SH-SY5Y (cell line): ENCODE measurements around the gene TNIP1.

Experiments used
- GATA2 ChIP-seq: IDR thresholded peaks from 2 replicates; pipeline ENCODE4 v1.6.1; 2011; ENCODE audit warnings: mild to moderate bottlenecking, low read depth, low read length
- GATA3 ChIP-seq: IDR thresholded peaks from 2 replicates; pipeline ENCODE4 v1.6.1; 2011; ENCODE audit warnings: low read depth, mild to moderate bottlenecking, low read length, moderate library complexity

TNIP1 gene

GRCh38 chr5:151095341-151096000 lies 14.6 kb upstream of the TNIP1 start:
- TF ChIP-seq GATA2 (no peak), GATA3 (no peak)

- no peak for TF ChIP-seq GATA3
- no peak for TF ChIP-seq GATA2
These were observed 14.0 kb upstream of the TNIP1 start for GRCh38 chr5:151094852-151095245.

GRCh38 chr5:151094030-151094851 lies 13.4 kb upstream of the TNIP1 start:
- TF ChIP-seq GATA3 (no peak), GATA2 (no peak)

- TF ChIP-seq GATA2 (no peak), GATA3 (no peak)
These were observed 12.6 kb upstream of the TNIP1 start for GRCh38 chr5:151093476-151093889.

GRCh38 chr5:151092762-151093161 lies 11.9 kb upstream of the TNIP1 start:
- TF ChIP-seq GATA2 (no peak), GATA3 (no peak)

GRCh38 chr5:151089726-151090125 lies 8.9 kb upstream of the TNIP1 start:
- TF ChIP-seq GATA3 (no peak), GATA2 (no peak)

- TF ChIP-seq GATA2 (no peak), GATA3 (no peak)
These were observed 8.2 kb upstream of the TNIP1 start for GRCh38 chr5:151088986-151089385.

GRCh38 chr5:151087486-151087885 lies 6.7 kb upstream of the TNIP1 start:
- no peak for TF ChIP-seq GATA2
- no peak for TF ChIP-seq GATA3

- TF ChIP-seq GATA2: no peak
- TF ChIP-seq GATA3: no peak
These were observed 6.1 kb upstream of the TNIP1 start for GRCh38 chr5:151086905-151087360.

GRCh38 chr5:151086192-151086869 lies 5.5 kb upstream of the TNIP1 start:
- TF ChIP-seq GATA2 (no peak), GATA3 (no peak)

GRCh38 chr5:151085517-151086041 lies 4.7 kb upstream of the TNIP1 start:
- TF ChIP-seq GATA2 (no peak), GATA3 (no peak)

GRCh38 chr5:151084363-151084762 lies 3.5 kb upstream of the TNIP1 start:
- TF ChIP-seq GATA3: no peak
- TF ChIP-seq GATA2: no peak

- TF ChIP-seq GATA2 (no peak), GATA3 (no peak)
These were observed 2.3 kb upstream of the TNIP1 start for GRCh38 chr5:151083081-151083676.
